Kidney (tissue), 14 donors: Measurements from ENCODE around the gene ATAD5. TPM values are rescaled to one million over a fixed set of nuclear protein-coding genes. Genes with fewer than 3 reads are reported as not detected.

ENCODE experiments used
- DNase-seq, 5 donors: peaks; one replicate each; pipeline ENCODE4 v3.0.0-alpha.2; 2013 to 2020
- FAIRE-seq: peaks from 2 replicates; lab custom pipeline; 2012; peaks lifted over from hg19 to GRCh38; lab: Jason Lieb, UNC
- H3K27ac ChIP-seq, 2 donors: one replicate each; pipeline ENCODE4 v1.7.0; 2013; ENCODE audit warnings: low read depth in 2 of 2, low read length in 2 of 2, inconsistent platforms in 1 of 2
- H3K27me3 ChIP-seq: one replicate; pipeline ENCODE4 v1.7.1; 2013; ENCODE audit warnings: low read length, inconsistent platforms; ENCODE audit not compliant: control insufficient read depth, insufficient read depth
- H3K36me3 ChIP-seq, 3 donors: one replicate each; pipeline versions ENCODE4 v1.7.0 to v1.7.1; 2013; ENCODE audit warnings: low read length in 3 of 3, control low read depth in 1 of 3, inconsistent platforms in 1 of 3; ENCODE audit not compliant: insufficient read depth in 3 of 3, control insufficient read depth in 2 of 3
- H3K4me1 ChIP-seq, 3 donors: one replicate each; pipeline versions ENCODE4 v1.7.0 to v1.7.1; 2013; ENCODE audit warnings: low read length in 3 of 3, inconsistent platforms in 1 of 3, low read depth in 1 of 3; ENCODE audit not compliant: control insufficient read depth in 2 of 3, insufficient read depth in 2 of 3
- H3K4me3 ChIP-seq, 3 donors: one replicate each; pipeline versions ENCODE4 v1.7.0 to v1.8.1; 2013; ENCODE audit warnings: low read length in 3 of 3, control low read depth in 1 of 3, inconsistent platforms in 1 of 3
- H3K9ac ChIP-seq, 3 donors: one replicate each; pipeline versions ENCODE4 v1.7.0 to v1.7.1; 2013; ENCODE audit warnings: low read length in 3 of 3, control low read depth in 1 of 3, inconsistent platforms in 1 of 3
- H3K9me3 ChIP-seq, 3 donors: one replicate each; pipeline versions ENCODE4 v1.7.0 to v1.7.1; 2013; ENCODE audit warnings: low read length in 3 of 3, control low read depth in 1 of 3, inconsistent platforms in 1 of 3; ENCODE audit not compliant: control insufficient read depth in 2 of 3, insufficient read depth in 1 of 3
- CTCF ChIP-seq: IDR thresholded peaks from 3 replicates; pipeline ENCODE4 v1.5.1; 2012; ENCODE audit warnings: mild to moderate bottlenecking, moderate library complexity, borderline replicate concordance; ENCODE audit not compliant: insufficient read depth; ENCODE audit errors: extremely low read depth
- intact Hi-C: fragments of 100-400 bp; cut with DNase I; formaldehyde crosslinking; loops from one replicate; pipeline ENCODE4 v1.11.1; 2022
- polyA plus RNA-seq: library from polyadenylated mRNA; stranded (reverse); fragments of 350-450 nt; fragmentation: Illumina TruSeq; extraction: RNeasy Lipid Tissue Mini Kit (QIAGEN cat#74804); gene quantifications from one replicate; pipeline ENCODE4 v1.2.3, GENCODE V29; 2014; ENCODE audit warnings: low read depth, low replicate concordance; ENCODE audit not compliant: insufficient read depth
- total RNA-seq: library from RNA; stranded (reverse); fragmentation: NEBNext Ultra II Directional; extraction: Animal tissue kit (Norgen Biotek cat#: 25700); gene quantifications from one replicate; pipeline ENCODE4 v1.2.1, GENCODE V29; 2021
- donor health status: control.
- donor health status: control.
- donor health status: control.
- donor health status: control.
- donor health status: control.
- donor health status: DM: yes; HTN: yes; CAD: no.
- donor health status: Normal renal cell carcinoma (clear cell type).

Gene ATAD5
- total and polyA plus RNA-seq, 2 donors from 2014 or later = 0.19 to 1.7 TPM

GRCh38 chr17:30922235-30923030 lies 90.7 kb downstream of the ATAD5 start:
- Histone ChIP-seq H3K4me3 (peak overlapping the region in 1 of 3 donors; percentile 50), H3K27me3 (peaks cover 8% of the 10 kb centered on the region), H3K27ac (no peak overlapping the region), H3K9ac (no peak overlapping the region), H3K9me3 (no peaks in the 10 kb centered on the region), H3K4me1 (no peaks in the 10 kb centered on the region), H3K36me3 (no peaks in the 10 kb centered on the region)
- DNase-seq (peak; percentile 16 to 77 (median 40)), FAIRE-seq (no peak)
- intact Hi-C loops = no loop called here
- TF ChIP-seq CTCF = no peak

GRCh38 chr17:30924341-30924740 lies 92.6 kb downstream of the ATAD5 start:
- Histone ChIP-seq H3K36me3 (no peaks in the 10 kb centered on the region), H3K4me1 (no peaks in the 10 kb centered on the region), H3K4me3 (no peak overlapping the region), H3K27me3 (peaks cover 8% of the 10 kb centered on the region), H3K27ac (no peak overlapping the region), H3K9ac (no peak overlapping the region), H3K9me3 (no peaks in the 10 kb centered on the region)
- no peak for TF ChIP-seq CTCF
- no peak for DNase-seq
- no peak for FAIRE-seq
- intact Hi-C loops = no loop called here

GRCh38 chr17:30926516-30926915 lies 94.8 kb downstream of the ATAD5 start:
- TF ChIP-seq CTCF = no peak
- Histone ChIP-seq H3K27me3 (peaks cover 5% of the 10 kb centered on the region), H3K27ac (no peak overlapping the region), H3K4me1 (no peaks in the 10 kb centered on the region), H3K9me3 (no peaks in the 10 kb centered on the region), H3K4me3 (no peak overlapping the region), H3K36me3 (no peaks in the 10 kb centered on the region), H3K9ac (no peak overlapping the region)
- no peak for FAIRE-seq
- no peak for DNase-seq
- intact Hi-C loops = no loop called here
